Colonic mucosa (tissue), 4 donors: ENCODE results near the gene XAGE1A. TPM values are rescaled to one million over a fixed set of nuclear protein-coding genes. Genes with fewer than 3 reads are reported as not detected.
"Not testable (repeated sequence)": the region's sequence is repeated elsewhere in the genome, so short reads cannot be mapped to it uniquely, and the experiment has no call there.

Experiments used
- DNase-seq: peaks from one replicate; pipeline ENCODE4 v3.0.0-alpha.2; 2020
- H3K27ac ChIP-seq: fragments of 200-600 bp; one replicate; pipeline ENCODE4 v1.8.0; 2021
- H3K27me3 ChIP-seq: fragments of 200-600 bp; one replicate; pipeline ENCODE4 v1.8.0; 2021
- H3K36me3 ChIP-seq: fragments of 200-600 bp; one replicate; pipeline ENCODE4 v1.8.0; 2021
- H3K4me1 ChIP-seq: fragments of 200-600 bp; one replicate; pipeline ENCODE4 v1.8.0; 2021; ENCODE audit warnings: mild to moderate bottlenecking
- H3K4me3 ChIP-seq: fragments of 200-600 bp; one replicate; pipeline ENCODE4 v1.8.0; 2021
- H3K9ac ChIP-seq, 2 donors: one replicate each; pipeline ENCODE4 v1.7.0; 2013; ENCODE audit warnings: control low read depth in 2 of 2, low read depth in 2 of 2, low read length in 2 of 2
- H3K9me3 ChIP-seq: fragments of 200-600 bp; one replicate; pipeline ENCODE4 v1.8.0; 2021
- intact Hi-C: fragments of 100-400 bp; cut with DNase I; formaldehyde crosslinking; loops from one replicate; pipeline ENCODE4 v1.14.1; 2022
- total RNA-seq, 2 donors: library from RNA; stranded (reverse); fragmentation: NEBNext Ultra II Directional in 1 of 2; extraction: Animal tissue kit (Norgen Biotek cat#: 25700) in 1 of 2; gene quantifications; one replicate each; pipeline ENCODE4 v1.2.1, GENCODE V29; 2021
- TF ChIP-seq, protein P1 (sequence below): fragments of 200-600 bp; IDR thresholded peaks from one replicate; pipeline ENCODE4 v1.8.0; 2022; ENCODE audit warnings: antibody characterized with exemption, mild to moderate bottlenecking
- donor health status: healthy.
- donor health status: DM: no; HTN: no; CAD: no.
- donor health status: DM: no; HTN: no; CAD: no.

Gene XAGE1A
- total RNA-seq, 2 donors from 2014 or later = not detected

DNA sequence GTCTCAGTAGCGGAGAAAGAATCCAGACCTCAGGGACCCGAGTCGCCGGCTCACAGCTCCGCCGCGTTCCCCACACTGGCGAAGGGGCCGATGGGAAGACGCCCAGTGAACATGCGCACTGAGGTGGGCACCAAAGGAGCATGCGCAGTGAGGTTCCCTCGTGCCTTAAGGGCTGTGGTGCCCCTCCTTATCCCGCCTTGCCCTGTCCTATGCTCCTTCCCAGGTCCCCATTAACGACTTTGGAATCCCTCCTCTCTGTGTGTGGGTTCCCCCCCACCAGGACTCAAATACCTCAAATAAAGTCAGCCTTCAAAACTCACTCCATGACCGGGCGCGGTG is 21.3 kb downstream of the XAGE1A start, which contains the start of gene XAGE1B:
XAGE1B (minus strand) TSS at position 77 of the 339 bp plus-strand sequence. CDS start 1,536 bp downstream, outside the sequence.
- H3K27me3 ChIP-seq, DNase-seq, H3K9me3 ChIP-seq, H3K27ac ChIP-seq, H3K9ac ChIP-seq, H3K36me3 ChIP-seq, H3K4me1 ChIP-seq, intact Hi-C loops, H3K4me3 ChIP-seq: not testable (repeated sequence)

DNA sequence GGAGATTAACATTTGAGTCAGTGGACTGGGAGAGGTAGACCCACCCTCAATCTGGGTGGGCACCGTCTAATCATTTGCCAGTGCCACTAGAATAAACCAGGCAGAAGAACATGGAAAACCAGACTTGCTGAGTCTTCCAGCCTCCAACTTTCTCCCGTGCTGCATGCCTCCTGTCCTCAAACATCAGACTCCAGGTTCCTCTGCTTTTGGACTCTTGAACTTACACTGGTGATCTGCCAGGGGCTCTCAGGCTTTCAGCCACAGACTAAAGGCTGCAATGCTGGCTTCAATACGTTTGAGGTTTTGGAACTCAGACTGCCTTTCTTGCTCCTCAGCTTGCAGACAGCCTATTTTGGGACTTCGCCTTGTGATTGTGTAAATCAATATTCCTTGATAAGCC is 45.4 kb downstream of the XAGE1A start:
- H3K27ac ChIP-seq, H3K9ac ChIP-seq, H3K4me1 ChIP-seq, intact Hi-C loops, DNase-seq, H3K9me3 ChIP-seq, H3K27me3 ChIP-seq, H3K4me3 ChIP-seq, H3K36me3 ChIP-seq: not testable (repeated sequence)

DNA sequence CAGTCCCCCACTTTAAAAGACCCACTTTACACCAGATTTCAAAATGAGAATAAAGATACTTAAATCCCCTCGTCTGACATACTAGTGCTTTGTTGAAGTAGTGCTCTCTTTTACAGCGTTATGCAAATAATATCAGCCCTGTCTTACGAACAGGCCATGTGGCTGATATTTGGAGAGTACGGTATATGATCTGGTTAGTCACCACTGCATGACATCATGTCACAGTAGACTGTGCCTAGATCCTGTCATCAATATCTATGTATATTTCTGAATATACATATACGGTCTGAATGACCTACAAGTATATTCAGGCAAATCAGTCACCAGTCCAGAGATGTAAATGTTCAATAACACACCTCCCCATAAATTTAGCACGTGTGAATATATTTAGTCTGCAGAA is 46.7 kb downstream of the XAGE1A start:
- no peak for DNase-seq
- no peak overlapping the region for H3K4me3 ChIP-seq
- H3K4me1 ChIP-seq = no peaks in the 10 kb centered on the region
- intact Hi-C loops = no loop called here
- H3K36me3 ChIP-seq = no peaks in the 10 kb centered on the region
- H3K9ac ChIP-seq = no peak overlapping the region
- no peaks in the 10 kb centered on the region for H3K27me3 ChIP-seq
- H3K27ac ChIP-seq = no peak overlapping the region
- H3K9me3 ChIP-seq = no peaks in the 10 kb centered on the region
- TF ChIP-seq, protein P1, sequence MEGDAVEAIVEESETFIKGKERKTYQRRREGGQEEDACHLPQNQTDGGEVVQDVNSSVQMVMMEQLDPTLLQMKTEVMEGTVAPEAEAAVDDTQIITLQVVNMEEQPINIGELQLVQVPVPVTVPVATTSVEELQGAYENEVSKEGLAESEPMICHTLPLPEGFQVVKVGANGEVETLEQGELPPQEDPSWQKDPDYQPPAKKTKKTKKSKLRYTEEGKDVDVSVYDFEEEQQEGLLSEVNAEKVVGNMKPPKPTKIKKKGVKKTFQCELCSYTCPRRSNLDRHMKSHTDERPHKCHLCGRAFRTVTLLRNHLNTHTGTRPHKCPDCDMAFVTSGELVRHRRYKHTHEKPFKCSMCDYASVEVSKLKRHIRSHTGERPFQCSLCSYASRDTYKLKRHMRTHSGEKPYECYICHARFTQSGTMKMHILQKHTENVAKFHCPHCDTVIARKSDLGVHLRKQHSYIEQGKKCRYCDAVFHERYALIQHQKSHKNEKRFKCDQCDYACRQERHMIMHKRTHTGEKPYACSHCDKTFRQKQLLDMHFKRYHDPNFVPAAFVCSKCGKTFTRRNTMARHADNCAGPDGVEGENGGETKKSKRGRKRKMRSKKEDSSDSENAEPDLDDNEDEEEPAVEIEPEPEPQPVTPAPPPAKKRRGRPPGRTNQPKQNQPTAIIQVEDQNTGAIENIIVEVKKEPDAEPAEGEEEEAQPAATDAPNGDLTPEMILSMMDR = no peak

DNA sequence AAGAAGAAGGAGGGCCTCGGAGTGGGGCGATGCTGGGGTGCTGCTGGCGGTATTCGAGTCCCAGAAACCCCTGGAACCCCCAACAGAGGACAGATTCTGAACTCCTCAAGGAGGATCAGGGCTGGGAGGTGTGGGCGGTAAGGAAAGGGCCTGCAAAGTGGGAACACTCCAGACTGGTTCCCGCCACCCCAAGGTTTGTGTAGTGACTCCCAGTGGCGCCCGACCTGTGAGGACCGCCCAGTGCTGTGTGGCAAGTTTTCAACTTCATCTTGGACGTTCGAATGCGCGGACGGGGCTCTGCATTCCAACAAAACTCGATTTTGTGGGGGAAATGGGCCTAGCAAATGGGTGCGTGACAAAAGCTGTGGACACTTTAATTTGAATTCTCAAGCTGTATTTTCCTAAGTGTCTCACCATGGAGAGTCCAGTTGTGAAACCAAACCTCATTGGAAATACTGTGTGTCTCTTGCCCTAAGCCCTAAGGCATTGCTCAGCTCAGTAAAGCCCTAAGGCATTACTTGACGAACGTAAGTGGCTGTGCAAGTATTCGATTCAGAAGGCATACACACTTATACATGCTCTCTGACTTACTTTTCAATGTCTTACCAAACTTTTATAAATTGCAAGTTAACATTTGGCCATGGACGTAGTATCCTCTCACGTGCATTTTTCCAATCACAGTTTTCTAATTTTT is 48.7 kb downstream of the XAGE1A start:
- no peaks in the 10 kb centered on the region for H3K27me3 ChIP-seq
- H3K27ac ChIP-seq = no peak overlapping the region
- no peaks in the 10 kb centered on the region for H3K9me3 ChIP-seq
- intact Hi-C loops = no loop called here
- H3K4me1 ChIP-seq = no peaks in the 10 kb centered on the region
- H3K36me3 ChIP-seq = no peaks in the 10 kb centered on the region
- DNase-seq = no peak
- H3K9ac ChIP-seq = no peak overlapping the region
- no peak overlapping the region for H3K4me3 ChIP-seq
- TF ChIP-seq, protein P1 = no peak

DNA sequence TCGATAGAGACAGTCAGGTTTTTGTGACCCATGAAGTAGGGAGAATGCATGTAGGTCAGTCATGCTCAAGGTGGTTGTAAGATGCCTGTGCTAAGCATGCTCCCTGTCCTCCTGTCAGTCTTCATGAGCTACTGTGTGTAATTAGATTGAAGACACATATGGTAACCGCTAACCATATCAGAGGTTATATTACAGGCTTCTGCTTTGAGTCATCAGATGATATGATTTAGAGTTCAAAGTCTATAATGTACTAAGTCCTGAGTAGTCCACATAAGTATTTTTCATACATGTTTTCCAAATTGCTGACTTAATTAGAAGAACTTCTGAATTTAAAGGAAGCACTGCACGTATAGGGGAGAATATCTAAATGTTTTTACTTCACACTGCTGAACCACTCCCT is 53.2 kb downstream of the XAGE1A start:
- intact Hi-C loops, H3K27ac ChIP-seq: not testable (repeated sequence)

More for the DNA sequence above, 53.2 kb downstream of the XAGE1A start:
- not testable (repeated sequence) for H3K9ac ChIP-seq, H3K27me3 ChIP-seq, H3K9me3 ChIP-seq, H3K4me3 ChIP-seq, H3K36me3 ChIP-seq, H3K4me1 ChIP-seq, DNase-seq

Other genes with a start within 250 kb of the XAGE1A start
- not detected for gene XAGE2, start 126.8 kb upstream of the XAGE1A start, total RNA-seq
- not detected for gene XAGE1B, start 21.3 kb downstream of the XAGE1A start, total RNA-seq
- not detected for gene SSX7, start 159.1 kb downstream of the XAGE1A start, total RNA-seq
- gene SSX2, start 211.4 kb downstream of the XAGE1A start, total RNA-seq = not detected